A549 (cell line): ENCODE results near the gene ABHD8.

Experiments used
- CTCF ChIP-seq: fragments of >200 bp; sonication (Bioruptor Twin); formaldehyde crosslinking; IDR thresholded peaks from 3 replicates; pipeline ENCODE4 v1.5.1; 2016
- KDM1A ChIP-seq: fragments of 200-600 bp; sonication (generic); IDR thresholded peaks from 2 replicates; pipeline ENCODE4 v1.6.1; 2016; ENCODE audit warnings: low read depth, mild to moderate bottlenecking
- MYC ChIP-seq: IDR thresholded peaks from 2 replicates; pipeline ENCODE4 v1.6.1; 2012; ENCODE audit warnings: mild to moderate bottlenecking, inconsistent platforms, low read length, improper control_type of control experiment, borderline replicate concordance
- POLR2A ChIP-seq: IDR thresholded peaks from 2 replicates; pipeline ENCODE4 v1.6.1; 2012; ENCODE audit warnings: mild to moderate bottlenecking, low read length
- REST ChIP-seq: fragments of 200-600 bp; sonication (generic); IDR thresholded peaks from 2 replicates; pipeline ENCODE4 v1.6.1; 2016; ENCODE audit warnings: antibody characterized with exemption, mild to moderate bottlenecking, moderate library complexity
- TFCP2L1 ChIP-seq: fragments of 250-450 bp; sonication (Bioruptor Pico); IDR thresholded peaks from 2 replicates; pipeline ENCODE4 v1.5.0; 2021; ENCODE audit warnings: mild to moderate bottlenecking
- ZC3H11A ChIP-seq: fragments of 450-650 bp; IDR thresholded peaks from 2 replicates; pipeline ENCODE4 v1.6.1; 2014; ENCODE audit warnings: antibody characterized with exemption, mild to moderate bottlenecking

GRCh38 chr19:17352608-17353280 lies 49.5 kb upstream of the ABHD8 start:
- TF ChIP-seq CTCF: no peak
- no peak for TF ChIP-seq REST
- no peak for TF ChIP-seq MYC
- no peak for TF ChIP-seq POLR2A
- TF ChIP-seq KDM1A: no peak
- TF ChIP-seq ZC3H11A: no peak
- no peak for TF ChIP-seq TFCP2L1 (CRISPR knock-in tag)
